Testis (tissue), 3 donors: ENCODE data around the gene ADAMTSL1. TPM values are rescaled to one million over a fixed set of nuclear protein-coding genes. Genes with fewer than 3 reads are reported as not detected.

ENCODE experiments used
- DNase-seq: peaks from one replicate; pipeline ENCODE4 v3.0.0-alpha.2; 2019
- H3K27ac ChIP-seq, 2 donors: fragments of 200-600 bp; sonication (generic); one replicate each; pipeline ENCODE4 v1.5.1; 2019
- H3K27me3 ChIP-seq: fragments of 200-600 bp; sonication (generic); one replicate; pipeline ENCODE4 v1.5.1; 2019
- H3K36me3 ChIP-seq: fragments of 200-600 bp; sonication (generic); one replicate; pipeline ENCODE4 v1.5.1; 2017; ENCODE audit warnings: low read depth; ENCODE audit errors: missing control alignments
- H3K4me1 ChIP-seq: fragments of 200-600 bp; sonication (generic); one replicate; pipeline ENCODE4 v1.5.1; 2019
- H3K4me3 ChIP-seq, 2 donors: fragments of 200-600 bp; sonication (generic); one replicate each; pipeline ENCODE4 v1.5.1; 2017 to 2019
- H3K9me3 ChIP-seq: fragments of 200-600 bp; sonication (generic); one replicate; pipeline ENCODE4 v1.5.1; 2017
- POLR2A ChIP-seq: fragments of 450-650 bp; IDR thresholded peaks from one replicate; pipeline ENCODE4 v1.6.1; 2017; ENCODE audit warnings: antibody characterized with exemption, mild to moderate bottlenecking, moderate library complexity
- WGBS, 2 donors: methylation state at CpG; one replicate each; pipeline ENCODE4 v1.1.5; 2018; 5-methylcytosine and 5-hydroxymethylcytosine counted together
- intact Hi-C: fragments of 100-400 bp; cut with DNase I; formaldehyde crosslinking; loops from one replicate; pipeline ENCODE4 v1.15.1; 2023; ENCODE audit warnings: low total_unique reads
- polyA plus RNA-seq: library from polyadenylated mRNA; stranded (reverse); fragments of 350-450 nt; fragmentation: Illumina TruSeq; extraction: RNeasy Lipid Tissue Mini Kit (QIAGEN cat#74804); gene quantifications from one replicate; pipeline ENCODE4 v1.2.3, GENCODE V29; 2014; ENCODE audit warnings: low read depth, low replicate concordance; ENCODE audit not compliant: insufficient read depth
- total RNA-seq, 2 donors: library from RNA; depleted of rRNA; stranded (reverse); fragments of >200 nt; gene quantifications; one replicate each; pipeline ENCODE4 v1.2.3, GENCODE V29; 2016
- TF ChIP-seq, protein P1 (sequence below), 3 experiments: fragments of 450-650 bp in 2 of 3; fragments of 200-600 bp in 1 of 3; sonication (generic) in 1 of 3; IDR thresholded peaks; one replicate each; pipeline ENCODE4 v1.5.1; 2016 to 2019; ENCODE audit warnings: antibody characterized with exemption in 3 of 3, mild to moderate bottlenecking in 2 of 3, moderate library complexity in 1 of 3

Gene ADAMTSL1
- total and polyA plus RNA-seq, 3 donors from 2014 or later: 4.7 to 12.3 (median 6.7) TPM

DNA sequence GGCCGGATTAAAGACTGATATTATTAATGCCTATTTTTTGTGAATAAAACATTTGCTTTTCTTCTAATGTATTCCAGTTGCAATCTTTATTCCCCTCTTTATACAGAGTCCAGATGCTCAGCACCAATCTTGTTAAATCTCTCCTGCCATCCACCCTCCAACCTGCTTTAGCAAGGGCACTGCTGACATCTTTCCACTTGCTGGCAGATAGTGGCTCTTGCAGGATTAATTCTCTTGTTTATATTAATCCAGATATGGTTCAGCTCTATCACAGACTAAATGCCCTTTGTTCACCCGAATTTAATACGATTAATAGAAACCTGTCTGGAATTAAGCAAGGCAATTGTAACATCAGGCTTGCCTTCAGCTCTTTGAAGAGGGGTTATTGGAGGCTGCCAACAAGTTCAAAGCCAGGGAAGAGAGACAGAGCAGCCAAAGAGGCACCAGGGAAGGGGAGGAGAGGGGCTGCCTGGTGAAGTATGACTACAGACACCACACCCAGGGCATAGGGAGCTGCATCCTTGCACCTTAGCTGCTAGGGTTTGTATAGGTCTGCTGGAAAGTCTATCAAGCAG, 322.8 kb downstream of the ADAMTSL1 start:
- Histone ChIP-seq H3K9me3 (no peaks in the 10 kb centered on the region), H3K4me3 (no peak overlapping the region), H3K4me1 (no peaks in the 10 kb centered on the region), H3K36me3 (no peaks in the 10 kb centered on the region), H3K27ac (no peak overlapping the region), H3K27me3 (no peaks in the 10 kb centered on the region)
- 91 to 93% methylated on average over 3 of the region's 3 CpGs for WGBS, 2 donors
- DNase-seq: no peak
- intact Hi-C loops: no loop called here
- TF ChIP-seq POLR2A: no peak

DNA sequence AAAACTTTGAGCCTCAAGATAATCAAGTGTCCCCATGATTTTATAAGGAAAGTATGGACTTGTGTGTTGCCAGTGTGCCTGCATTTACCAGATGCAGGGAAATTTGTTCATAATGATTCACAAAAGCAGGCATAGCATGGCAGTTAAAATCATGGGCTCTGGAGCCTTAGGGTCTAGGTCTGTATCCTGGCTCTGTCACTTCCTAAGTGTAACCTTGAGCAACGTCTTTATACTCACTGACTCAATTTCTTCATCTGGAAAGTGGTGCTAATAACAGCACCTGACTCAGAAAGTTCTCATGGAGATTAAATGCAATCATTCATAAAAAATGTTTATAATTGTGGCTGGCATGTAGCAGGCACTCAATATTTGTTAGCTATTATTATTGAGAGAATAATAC, 324.2 kb downstream of the ADAMTSL1 start:
- TF ChIP-seq, protein P1, sequence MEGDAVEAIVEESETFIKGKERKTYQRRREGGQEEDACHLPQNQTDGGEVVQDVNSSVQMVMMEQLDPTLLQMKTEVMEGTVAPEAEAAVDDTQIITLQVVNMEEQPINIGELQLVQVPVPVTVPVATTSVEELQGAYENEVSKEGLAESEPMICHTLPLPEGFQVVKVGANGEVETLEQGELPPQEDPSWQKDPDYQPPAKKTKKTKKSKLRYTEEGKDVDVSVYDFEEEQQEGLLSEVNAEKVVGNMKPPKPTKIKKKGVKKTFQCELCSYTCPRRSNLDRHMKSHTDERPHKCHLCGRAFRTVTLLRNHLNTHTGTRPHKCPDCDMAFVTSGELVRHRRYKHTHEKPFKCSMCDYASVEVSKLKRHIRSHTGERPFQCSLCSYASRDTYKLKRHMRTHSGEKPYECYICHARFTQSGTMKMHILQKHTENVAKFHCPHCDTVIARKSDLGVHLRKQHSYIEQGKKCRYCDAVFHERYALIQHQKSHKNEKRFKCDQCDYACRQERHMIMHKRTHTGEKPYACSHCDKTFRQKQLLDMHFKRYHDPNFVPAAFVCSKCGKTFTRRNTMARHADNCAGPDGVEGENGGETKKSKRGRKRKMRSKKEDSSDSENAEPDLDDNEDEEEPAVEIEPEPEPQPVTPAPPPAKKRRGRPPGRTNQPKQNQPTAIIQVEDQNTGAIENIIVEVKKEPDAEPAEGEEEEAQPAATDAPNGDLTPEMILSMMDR (IDR thresholded peaks at IDR 0.05): no peak
- no peak for TF ChIP-seq POLR2A
- Histone ChIP-seq H3K36me3 (no peaks in the 10 kb centered on the region), H3K27ac (no peak overlapping the region), H3K4me1 (no peaks in the 10 kb centered on the region), H3K27me3 (no peaks in the 10 kb centered on the region), H3K4me3 (no peak overlapping the region), H3K9me3 (no peaks in the 10 kb centered on the region)
- intact Hi-C loops: no loop called here
- WGBS, 2 donors: 60 to 80% methylated on average over 1 of the region's 1 CpG
- no peak for DNase-seq

DNA sequence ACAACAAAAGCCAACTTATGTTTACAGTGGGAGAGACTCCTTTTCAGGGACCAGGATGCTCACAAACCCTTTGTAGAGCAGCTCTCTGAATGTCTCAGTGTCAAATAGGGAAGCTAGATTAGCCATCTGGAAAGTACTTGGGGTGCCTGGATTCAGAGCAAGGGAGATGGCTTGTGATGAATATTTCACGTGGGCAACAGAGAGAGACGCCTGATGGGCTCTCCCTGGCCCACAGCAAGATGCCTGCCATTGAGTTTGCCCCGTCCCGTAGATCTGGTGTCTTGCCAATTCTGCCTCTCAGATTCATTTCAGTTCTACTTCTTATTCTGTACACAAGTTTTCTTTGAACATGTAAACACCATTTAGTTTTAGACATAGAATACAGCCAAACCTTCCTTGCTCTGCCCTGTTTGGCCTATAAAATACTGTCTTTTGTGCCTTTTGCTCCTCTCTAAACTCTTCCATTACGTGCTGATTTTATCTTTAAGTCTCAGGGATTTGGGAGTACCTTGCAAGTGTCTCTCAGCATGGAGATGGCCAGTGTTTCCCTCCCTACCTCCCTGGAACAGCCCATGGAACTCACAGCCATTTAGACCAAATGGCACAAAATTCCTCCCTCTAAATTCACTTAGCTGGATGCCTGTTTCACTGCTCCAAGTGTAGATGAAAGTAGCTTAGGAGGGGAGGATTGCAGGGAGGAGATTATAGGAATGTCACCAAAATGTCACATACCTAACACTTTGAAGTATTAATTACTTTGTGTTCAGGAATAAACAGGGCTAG, 324.7 kb downstream of the ADAMTSL1 start:
- Histone ChIP-seq H3K4me1 (no peaks in the 10 kb centered on the region), H3K36me3 (no peaks in the 10 kb centered on the region), H3K4me3 (no peak overlapping the region), H3K27me3 (no peaks in the 10 kb centered on the region), H3K9me3 (no peaks in the 10 kb centered on the region), H3K27ac (no peak overlapping the region)
- 90 to 96% methylated on average over 5 of the region's 5 CpGs for WGBS, 2 donors
- no peak for DNase-seq
- intact Hi-C loops: no loop called here
- TF ChIP-seq, protein P1 (IDR thresholded peaks at IDR 0.05): no peak
- no peak for TF ChIP-seq POLR2A

DNA sequence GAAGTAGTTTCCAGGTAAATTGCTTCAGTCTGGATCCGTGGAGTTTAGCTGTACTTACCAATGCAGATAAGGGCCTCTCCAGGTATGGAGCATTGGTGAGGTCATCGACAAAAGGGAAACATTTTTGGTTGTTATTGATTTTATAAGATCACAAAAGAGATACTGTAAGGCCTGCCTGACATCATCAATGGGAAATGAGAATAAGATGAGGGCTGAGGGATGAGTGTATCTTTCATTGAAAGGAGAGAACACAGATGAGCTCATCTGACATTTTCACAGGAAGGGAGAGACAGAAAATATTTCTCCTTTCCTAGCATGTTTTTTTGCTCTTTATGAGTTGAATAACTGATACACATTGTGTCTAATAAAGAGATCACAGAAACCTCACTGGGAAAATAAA, 325.5 kb downstream of the ADAMTSL1 start:
- Histone ChIP-seq H3K4me1 (no peaks in the 10 kb centered on the region), H3K27ac (no peak overlapping the region), H3K36me3 (no peaks in the 10 kb centered on the region), H3K9me3 (no peaks in the 10 kb centered on the region), H3K27me3 (no peaks in the 10 kb centered on the region), H3K4me3 (no peak overlapping the region)
- 87 to 92% methylated on average over 2 of the region's 2 CpGs for WGBS, 2 donors
- no peak for DNase-seq
- TF ChIP-seq, protein P1 (IDR thresholded peaks at IDR 0.05): no peak
- no peak for TF ChIP-seq POLR2A
- intact Hi-C loops: no loop called here

DNA sequence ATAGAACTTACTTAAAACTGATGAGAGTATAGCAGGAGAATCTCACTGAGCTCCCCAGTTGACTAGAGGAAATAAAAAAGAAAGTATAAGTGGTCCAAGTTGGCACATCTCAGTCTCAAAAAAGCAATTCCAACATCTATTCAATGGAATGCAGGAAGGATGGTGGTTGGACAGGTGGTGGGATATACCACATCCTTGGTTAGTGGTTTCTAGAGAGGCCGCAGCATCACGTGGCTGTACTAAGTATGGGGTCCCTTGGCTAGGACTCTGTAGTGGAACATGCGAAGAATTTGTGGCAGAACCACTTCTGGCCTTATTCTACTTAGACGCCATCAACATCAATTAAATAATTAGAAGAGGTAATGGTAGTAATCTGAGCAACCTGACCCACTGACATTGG, 326.6 kb downstream of the ADAMTSL1 start:
- no peaks in the 10 kb centered on the region for H3K27me3 ChIP-seq
- intact Hi-C loops: no loop called here
- H3K9me3 ChIP-seq: no peaks in the 10 kb centered on the region
- H3K27ac ChIP-seq: no peak overlapping the region
- no peaks in the 10 kb centered on the region for H3K4me1 ChIP-seq
- WGBS, 2 donors: 92 to 99% methylated on average over 4 of the region's 4 CpGs
- no peak for DNase-seq
- H3K36me3 ChIP-seq: no peaks in the 10 kb centered on the region
- TF ChIP-seq, protein P1 (IDR thresholded peaks at IDR 0.05): no peak
- TF ChIP-seq POLR2A: no peak
- H3K4me3 ChIP-seq: no peak overlapping the region
